Smooth muscle cell of the coronary artery (primary cell): Measurements from ENCODE around the gene SLC15A2. TPM values are rescaled to one million over a fixed set of nuclear protein-coding genes. Genes with fewer than 3 reads are reported as not detected.

ENCODE experiments used
- total RNA-seq: library from RNA; depleted of rRNA; stranded (reverse); fragments of >200 nt; gene quantifications from 2 replicates; pipeline ENCODE4 v1.2.3, GENCODE V29; 2014; ENCODE audit warnings: low replicate concordance

The SLC15A2 gene, protein sequence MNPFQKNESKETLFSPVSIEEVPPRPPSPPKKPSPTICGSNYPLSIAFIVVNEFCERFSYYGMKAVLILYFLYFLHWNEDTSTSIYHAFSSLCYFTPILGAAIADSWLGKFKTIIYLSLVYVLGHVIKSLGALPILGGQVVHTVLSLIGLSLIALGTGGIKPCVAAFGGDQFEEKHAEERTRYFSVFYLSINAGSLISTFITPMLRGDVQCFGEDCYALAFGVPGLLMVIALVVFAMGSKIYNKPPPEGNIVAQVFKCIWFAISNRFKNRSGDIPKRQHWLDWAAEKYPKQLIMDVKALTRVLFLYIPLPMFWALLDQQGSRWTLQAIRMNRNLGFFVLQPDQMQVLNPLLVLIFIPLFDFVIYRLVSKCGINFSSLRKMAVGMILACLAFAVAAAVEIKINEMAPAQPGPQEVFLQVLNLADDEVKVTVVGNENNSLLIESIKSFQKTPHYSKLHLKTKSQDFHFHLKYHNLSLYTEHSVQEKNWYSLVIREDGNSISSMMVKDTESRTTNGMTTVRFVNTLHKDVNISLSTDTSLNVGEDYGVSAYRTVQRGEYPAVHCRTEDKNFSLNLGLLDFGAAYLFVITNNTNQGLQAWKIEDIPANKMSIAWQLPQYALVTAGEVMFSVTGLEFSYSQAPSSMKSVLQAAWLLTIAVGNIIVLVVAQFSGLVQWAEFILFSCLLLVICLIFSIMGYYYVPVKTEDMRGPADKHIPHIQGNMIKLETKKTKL
- total RNA-seq = 0.15 and 1.3 TPM in 2 replicates

DNA sequence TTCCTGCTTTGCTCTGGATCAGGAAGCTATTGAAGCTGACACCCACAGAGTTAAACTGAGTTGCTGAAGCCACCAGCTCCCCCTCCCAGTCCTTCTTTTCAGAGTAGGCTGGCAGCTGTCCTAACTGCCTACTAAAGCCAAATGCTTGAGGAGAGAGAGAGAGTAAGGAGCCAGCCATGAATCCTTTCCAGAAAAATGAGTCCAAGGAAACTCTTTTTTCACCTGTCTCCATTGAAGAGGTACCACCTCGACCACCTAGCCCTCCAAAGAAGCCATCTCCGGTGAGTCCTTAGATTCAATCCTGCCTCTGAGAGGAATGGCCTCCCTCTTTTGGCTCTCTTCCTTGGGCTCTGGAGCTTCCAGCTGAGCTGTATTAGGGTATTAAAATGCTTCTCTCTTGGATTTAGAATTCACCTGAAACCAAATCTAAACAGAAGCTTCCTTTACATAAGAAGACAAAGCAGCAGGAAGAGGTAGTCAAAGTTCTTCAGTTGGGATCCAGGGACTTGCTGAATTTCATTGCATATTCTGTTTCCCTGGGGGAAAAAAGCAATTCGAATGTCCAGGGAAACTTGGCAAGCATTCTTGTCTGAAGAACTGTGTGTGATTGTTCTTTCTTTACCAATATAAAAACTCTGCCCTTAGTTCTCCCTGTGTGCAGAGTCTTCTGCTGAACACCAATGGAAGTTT lies at the start of gene SLC15A2:
Gene SLC15A2 (plus strand): TSS at position 101 of the 690 bp plus-strand sequence. CDS start 76 bp downstream, at position 177.

Other genes with a start within 250 kb of the SLC15A2 start
- 0.60 and 2.2 TPM in 2 replicates for gene HCLS1, start 233.5 kb upstream of the SLC15A2 start, total RNA-seq
- gene GOLGB1, start 144.7 kb upstream of the SLC15A2 start, total RNA-seq = 28.7 and 53.1 TPM in 2 replicates
- 13.3 and 14.3 TPM in 2 replicates for gene IQCB1, start 59.3 kb upstream of the SLC15A2 start, total RNA-seq
- gene EAF2, start 59.2 kb upstream of the SLC15A2 start, total RNA-seq = 1.8 and 2.8 TPM in 2 replicates
- gene ILDR1, start 127.8 kb downstream of the SLC15A2 start, total RNA-seq = not detected in 2 replicates
- not detected in 2 replicates for gene CD86, start 161.0 kb downstream of the SLC15A2 start, total RNA-seq